ENCODE data around the gene RAB39A. TPM values are rescaled to one million over a fixed set of nuclear protein-coding genes. Genes with fewer than 3 reads are reported as not detected.

Gene RAB39A
- total RNA-seq, 2 donors from 2014 or later = 0.22 to 0.71 TPM

GRCh38 chr11:107969219-107969618 lies 41.0 kb downstream of the RAB39A start:
- no peak for DNase-seq (ENCODE audit: low spot score)
- H3K4me1 ChIP-seq = no peaks in the 10 kb centered on the region
- no peak overlapping the region for H3K27ac ChIP-seq
- no peaks in the 10 kb centered on the region for H3K36me3 ChIP-seq
- no peaks in the 10 kb centered on the region for H3K27me3 ChIP-seq
- no peaks in the 10 kb centered on the region for H3K9me3 ChIP-seq
- no peak for TF ChIP-seq CTCF (IDR thresholded peaks at IDR 0.05)
- no peak overlapping the region for H3K4me3 ChIP-seq

GRCh38 chr11:107970049-107970448 lies 41.8 kb downstream of the RAB39A start:
- Histone ChIP-seq H3K9me3 (no peaks in the 10 kb centered on the region), H3K27ac (no peak overlapping the region), H3K36me3 (no peaks in the 10 kb centered on the region), H3K4me3 (no peak overlapping the region), H3K27me3 (no peaks in the 10 kb centered on the region), H3K4me1 (no peaks in the 10 kb centered on the region)
- TF ChIP-seq CTCF (IDR thresholded peaks at IDR 0.05) = no peak
- DNase-seq (ENCODE audit: low spot score) = no peak

- Histone ChIP-seq H3K27me3 (no peaks in the 10 kb centered on the region), H3K36me3 (no peaks in the 10 kb centered on the region), H3K4me1 (no peaks in the 10 kb centered on the region), H3K27ac (no peak overlapping the region), H3K4me3 (no peak overlapping the region), H3K9me3 (no peaks in the 10 kb centered on the region)
- TF ChIP-seq CTCF (IDR thresholded peaks at IDR 0.05) = no peak
- DNase-seq (ENCODE audit: low spot score) = no peak
These were observed 45.4 kb downstream of the RAB39A start for GRCh38 chr11:107973641-107974040.

GRCh38 chr11:107988397-107989158 lies 60.3 kb downstream of the RAB39A start:
- H3K27ac ChIP-seq = no peak overlapping the region

GRCh38 chr11:107991868-107992414 lies 63.7 kb downstream of the RAB39A start:
- no peaks in the 10 kb centered on the region for H3K36me3 ChIP-seq
- H3K27ac ChIP-seq = no peak overlapping the region
- no peak for DNase-seq (ENCODE audit: low spot score)
- no peaks in the 10 kb centered on the region for H3K9me3 ChIP-seq
- no peaks in the 10 kb centered on the region for H3K27me3 ChIP-seq
- H3K4me1 ChIP-seq = no peaks in the 10 kb centered on the region
- H3K4me3 ChIP-seq = no peak overlapping the region
- TF ChIP-seq CTCF (IDR thresholded peaks at IDR 0.05) = no peak

More at GRCh38 chr11:107988397-107989158, 60.3 kb downstream of the RAB39A start:
- H3K4me1 ChIP-seq = no peaks in the 10 kb centered on the region
- TF ChIP-seq CTCF (IDR thresholded peaks at IDR 0.05) = no peak
- no peak overlapping the region for H3K4me3 ChIP-seq
- H3K9me3 ChIP-seq = no peaks in the 10 kb centered on the region
- H3K36me3 ChIP-seq = no peaks in the 10 kb centered on the region
- no peak for DNase-seq (ENCODE audit: low spot score)
- H3K27me3 ChIP-seq = no peaks in the 10 kb centered on the region
